Measurements from ENCODE around the gene ZWINT.

ZWINT gene, protein sequence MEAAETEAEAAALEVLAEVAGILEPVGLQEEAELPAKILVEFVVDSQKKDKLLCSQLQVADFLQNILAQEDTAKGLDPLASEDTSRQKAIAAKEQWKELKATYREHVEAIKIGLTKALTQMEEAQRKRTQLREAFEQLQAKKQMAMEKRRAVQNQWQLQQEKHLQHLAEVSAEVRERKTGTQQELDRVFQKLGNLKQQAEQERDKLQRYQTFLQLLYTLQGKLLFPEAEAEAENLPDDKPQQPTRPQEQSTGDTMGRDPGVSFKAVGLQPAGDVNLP

DNA sequence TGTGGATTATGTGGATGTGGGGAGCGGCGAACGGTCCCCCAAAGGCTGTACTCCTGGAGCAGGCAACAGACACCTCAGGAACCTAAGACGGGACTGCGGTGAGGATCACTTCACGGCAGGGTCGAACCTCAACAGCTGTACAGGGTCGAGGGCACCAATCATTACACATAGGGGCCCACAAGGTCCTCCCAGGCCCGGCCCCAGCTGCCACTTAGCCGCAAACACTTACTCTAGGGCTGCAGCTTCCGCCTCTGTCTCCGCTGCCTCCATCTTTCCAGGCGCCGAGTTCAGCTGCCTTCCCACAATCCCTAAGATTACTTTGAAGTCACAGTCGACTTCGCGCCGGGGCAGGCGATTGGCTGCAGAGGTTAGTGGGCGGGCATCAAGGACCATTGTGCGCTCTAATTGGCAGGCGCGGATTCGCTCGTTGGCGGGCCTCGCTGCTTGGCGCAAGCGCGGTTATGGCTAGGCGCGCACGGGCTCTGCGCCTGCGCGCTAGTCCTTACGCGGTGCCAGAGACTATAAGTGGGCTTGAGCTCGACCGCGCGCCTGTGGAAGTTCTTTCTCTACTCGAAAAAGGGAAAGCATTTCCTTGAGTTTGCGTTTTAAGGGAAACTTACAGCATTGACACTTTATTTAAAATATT, at the start of gene ZWINT:
TSS of gene ZWINT (minus strand) at position 293 of the 646 bp plus-strand sequence. CDS start at position 270, 23 bp downstream.
- Histone ChIP-seq H3K9me3 (ENCODE audit: control insufficient read depth in 5 of 5, low read length in 5 of 5) (no peaks in the 10 kb centered on the region), H3K27ac (ENCODE audit: low read depth, low read length) (no peak within 1 kb of the TSS), H3K36me3 (ENCODE audit: control insufficient read depth in 5 of 5, insufficient read depth in 5 of 5, low read length in 5 of 5) (peaks cover 0 to 8% (median 2%) of the 10 kb centered on the region in 5 donors), H3K9ac (ENCODE audit: low read length in 5 of 5) (peak within 1 kb of the TSS; percentile 40 to 87 (median 72)), H3K27me3 (ENCODE audit: control insufficient read depth in 5 of 5, insufficient read depth in 4 of 5, low read length in 5 of 5) (no peaks in the 10 kb centered on the region), H3K4me1 (ENCODE audit: control insufficient read depth in 5 of 5, insufficient read depth in 5 of 5, low read length in 5 of 5) (peaks cover 0 to 15% (median 13%) of the 10 kb centered on the region in 5 donors), H3K4me3 (ENCODE audit: low read depth in 1 of 5, low read length in 5 of 5) (peak within 1 kb of the TSS; percentile 78 to 92 (median 88))

DNA sequence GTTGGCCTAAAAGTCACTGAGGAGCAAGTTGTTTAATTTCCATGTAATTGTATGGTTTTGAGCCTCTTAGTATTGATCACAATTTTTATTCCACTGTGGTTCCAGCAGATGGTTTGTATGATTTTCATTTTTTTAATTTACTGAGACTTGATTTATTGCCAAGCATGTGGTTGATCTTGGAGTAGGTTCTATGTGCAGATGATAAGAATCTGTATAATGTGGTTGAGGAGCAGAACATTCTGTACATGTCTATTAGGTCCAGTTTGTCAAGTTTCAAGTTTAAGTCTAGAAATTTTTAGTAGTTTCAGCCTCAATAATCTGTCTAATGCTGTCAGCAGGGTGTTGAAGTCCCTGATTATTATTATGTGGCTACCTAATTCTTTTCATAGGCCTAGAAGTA, 22.7 kb upstream of the ZWINT start:
- H3K27ac ChIP-seq (ENCODE audit: low read depth, low read length) = no peak overlapping the region
- no peak overlapping the region for H3K4me3 ChIP-seq (ENCODE audit: low read depth in 1 of 5, low read length in 5 of 5)
- no peaks in the 10 kb centered on the region for H3K36me3 ChIP-seq (ENCODE audit: control insufficient read depth in 5 of 5, insufficient read depth in 5 of 5, low read length in 5 of 5)
- H3K27me3 ChIP-seq (ENCODE audit: control insufficient read depth in 5 of 5, insufficient read depth in 4 of 5, low read length in 5 of 5) = no peaks in the 10 kb centered on the region
- no peaks in the 10 kb centered on the region for H3K9me3 ChIP-seq (ENCODE audit: control insufficient read depth in 5 of 5, low read length in 5 of 5)
- H3K9ac ChIP-seq (ENCODE audit: low read length in 5 of 5) = no peak overlapping the region
- no peaks in the 10 kb centered on the region for H3K4me1 ChIP-seq (ENCODE audit: control insufficient read depth in 5 of 5, insufficient read depth in 5 of 5, low read length in 5 of 5)

DNA sequence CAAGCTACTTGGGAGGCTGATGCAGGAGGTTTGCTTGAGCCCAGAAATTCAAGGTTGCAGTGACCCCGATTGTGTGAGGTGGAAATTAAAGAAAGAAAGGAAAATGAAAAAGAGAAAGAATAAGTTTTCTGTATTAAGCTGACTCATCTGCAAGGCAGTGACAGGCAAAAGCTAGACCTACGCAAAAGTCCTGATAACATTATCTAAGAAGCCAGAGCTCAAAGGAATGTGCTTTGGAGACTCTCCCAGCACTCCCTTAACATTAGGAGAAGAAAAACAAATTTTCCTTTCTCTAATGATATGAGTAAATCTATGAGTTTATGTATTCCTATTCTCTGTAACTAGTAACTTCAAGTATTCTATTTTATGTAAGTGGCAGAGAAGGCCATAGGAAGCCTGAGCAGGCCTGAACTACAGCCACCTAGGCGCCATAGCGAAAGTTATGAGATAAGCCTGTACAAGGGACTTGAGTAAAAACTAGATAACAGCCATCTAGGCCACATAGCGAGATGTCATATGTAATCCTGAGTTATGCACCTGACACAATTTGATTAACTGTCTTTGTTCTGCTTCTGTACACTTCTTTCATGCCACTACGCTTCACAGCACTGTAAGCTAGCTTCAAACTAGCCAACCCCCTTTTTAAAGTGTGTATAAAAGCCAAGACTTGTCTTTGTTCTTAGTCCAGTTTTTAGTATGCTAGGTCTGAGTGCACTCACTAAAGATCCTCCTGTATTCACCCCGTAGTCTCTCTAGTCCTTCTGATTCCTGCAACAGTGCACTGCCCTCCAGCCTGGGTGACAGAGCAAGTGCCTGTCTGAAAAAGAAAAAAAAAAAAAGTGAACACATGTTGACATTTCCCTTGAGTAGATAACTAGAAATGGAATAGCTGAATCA, 9.4 kb upstream of the ZWINT start:
- H3K4me1 ChIP-seq (ENCODE audit: control insufficient read depth in 5 of 5, insufficient read depth in 5 of 5, low read length in 5 of 5) = no peaks in the 10 kb centered on the region
- H3K9ac ChIP-seq (ENCODE audit: low read length in 5 of 5) = no peak overlapping the region
- H3K27me3 ChIP-seq (ENCODE audit: control insufficient read depth in 5 of 5, insufficient read depth in 4 of 5, low read length in 5 of 5) = no peaks in the 10 kb centered on the region
- H3K9me3 ChIP-seq (ENCODE audit: control insufficient read depth in 5 of 5, low read length in 5 of 5) = peaks cover 8 to 24% (median 19%) of the 10 kb centered on the region in 5 donors
- H3K4me3 ChIP-seq (ENCODE audit: low read depth in 1 of 5, low read length in 5 of 5) = peak overlapping the region in 1 of 5 donors; percentile 8
- H3K36me3 ChIP-seq (ENCODE audit: control insufficient read depth in 5 of 5, insufficient read depth in 5 of 5, low read length in 5 of 5) = no peaks in the 10 kb centered on the region
- H3K27ac ChIP-seq (ENCODE audit: low read depth, low read length) = no peak overlapping the region

DNA sequence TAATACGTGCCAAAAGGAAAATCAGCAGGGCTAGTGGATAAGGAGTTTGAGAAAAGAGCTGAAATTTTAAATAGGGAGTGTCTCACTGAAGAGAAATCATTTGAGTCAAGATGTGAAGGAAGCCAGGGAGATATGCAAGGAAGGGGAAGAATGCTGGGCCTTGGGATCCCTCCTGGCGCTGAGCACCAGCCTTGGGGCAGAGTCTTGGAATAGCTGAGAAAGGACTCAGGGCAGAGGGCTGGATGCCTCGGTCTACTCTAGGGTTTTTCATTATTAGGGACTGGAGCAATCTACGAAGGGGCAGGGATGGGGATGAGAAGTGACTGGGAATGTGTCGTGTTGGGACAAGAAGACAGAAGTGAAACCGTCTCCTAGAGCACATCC, 484 bp downstream of the ZWINT start:
- Histone ChIP-seq H3K9me3 (ENCODE audit: control insufficient read depth in 5 of 5, low read length in 5 of 5) (no peaks in the 10 kb centered on the region), H3K27ac (ENCODE audit: low read depth, low read length) (no peak overlapping the region), H3K4me1 (ENCODE audit: control insufficient read depth in 5 of 5, insufficient read depth in 5 of 5, low read length in 5 of 5) (peaks cover 0 to 15% (median 13%) of the 10 kb centered on the region in 5 donors), H3K36me3 (ENCODE audit: control insufficient read depth in 5 of 5, insufficient read depth in 5 of 5, low read length in 5 of 5) (peaks cover 0 to 8% (median 2%) of the 10 kb centered on the region in 5 donors), H3K27me3 (ENCODE audit: control insufficient read depth in 5 of 5, insufficient read depth in 4 of 5, low read length in 5 of 5) (no peaks in the 10 kb centered on the region), H3K4me3 (ENCODE audit: low read depth in 1 of 5, low read length in 5 of 5) (peak overlapping the region; percentile 78 to 92 (median 88)), H3K9ac (ENCODE audit: low read length in 5 of 5) (peak overlapping the region in 4 of 5 donors; percentile 56 to 82 (median 63))

DNA sequence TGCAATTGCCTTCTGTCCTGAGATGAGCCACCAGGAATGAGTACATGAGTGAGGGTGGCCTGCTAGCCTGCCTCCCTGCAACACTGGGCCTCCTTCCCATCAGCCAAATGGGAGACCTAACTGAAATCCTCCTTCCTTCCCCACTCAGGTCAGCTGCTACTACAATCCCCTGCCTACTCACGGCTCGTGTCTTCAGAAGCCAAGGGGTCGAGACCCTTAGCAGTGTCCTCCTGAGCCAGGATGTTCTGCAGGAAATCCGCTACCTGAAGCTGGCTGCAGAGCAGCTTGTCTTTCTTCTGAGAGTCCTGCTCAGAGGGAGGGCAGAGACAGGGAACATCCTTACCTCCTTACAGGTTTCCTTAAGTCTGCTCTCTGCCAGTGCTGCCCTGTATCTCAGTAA, 1.2 kb downstream of the ZWINT start:
- Histone ChIP-seq H3K27ac (ENCODE audit: low read depth, low read length) (no peak overlapping the region), H3K4me1 (ENCODE audit: control insufficient read depth in 5 of 5, insufficient read depth in 5 of 5, low read length in 5 of 5) (peaks cover 0 to 15% (median 13%) of the 10 kb centered on the region in 5 donors), H3K4me3 (ENCODE audit: low read depth in 1 of 5, low read length in 5 of 5) (no peak overlapping the region)

DNA sequence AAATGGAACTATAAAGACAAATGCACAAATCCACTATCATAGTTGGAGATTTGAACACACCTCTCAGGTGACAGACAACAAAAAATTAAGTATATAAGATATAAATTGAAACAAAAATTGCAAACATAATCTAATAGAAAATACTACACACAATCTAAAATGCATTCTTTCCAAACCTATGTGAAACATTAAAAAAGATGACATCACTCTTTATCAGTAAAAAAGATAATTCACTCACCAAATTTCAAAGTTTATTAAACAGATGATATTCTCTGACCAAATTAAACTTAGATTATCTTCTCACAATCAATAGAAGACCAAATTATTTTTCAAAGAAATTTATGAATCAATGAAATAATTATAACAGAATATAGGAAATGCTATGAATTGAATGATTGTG, 4.0 kb downstream of the ZWINT start:
- H3K36me3 ChIP-seq (ENCODE audit: control insufficient read depth in 5 of 5, insufficient read depth in 5 of 5, low read length in 5 of 5) = peaks cover 0 to 8% (median 2%) of the 10 kb centered on the region in 5 donors
- H3K4me3 ChIP-seq (ENCODE audit: low read depth in 1 of 5, low read length in 5 of 5) = no peak overlapping the region
- peaks cover 0 to 15% (median 12%) of the 10 kb centered on the region in 5 donors for H3K4me1 ChIP-seq (ENCODE audit: control insufficient read depth in 5 of 5, insufficient read depth in 5 of 5, low read length in 5 of 5)
- no peaks in the 10 kb centered on the region for H3K9me3 ChIP-seq (ENCODE audit: control insufficient read depth in 5 of 5, low read length in 5 of 5)
- no peak overlapping the region for H3K27ac ChIP-seq (ENCODE audit: low read depth, low read length)
- no peak overlapping the region for H3K9ac ChIP-seq (ENCODE audit: low read length in 5 of 5)
- no peaks in the 10 kb centered on the region for H3K27me3 ChIP-seq (ENCODE audit: control insufficient read depth in 5 of 5, insufficient read depth in 4 of 5, low read length in 5 of 5)

More for the DNA sequence above, 1.2 kb downstream of the ZWINT start:
- Histone ChIP-seq H3K9me3 (ENCODE audit: control insufficient read depth in 5 of 5, low read length in 5 of 5) (no peaks in the 10 kb centered on the region), H3K9ac (ENCODE audit: low read length in 5 of 5) (no peak overlapping the region), H3K36me3 (ENCODE audit: control insufficient read depth in 5 of 5, insufficient read depth in 5 of 5, low read length in 5 of 5) (peaks cover 0 to 8% (median 2%) of the 10 kb centered on the region in 5 donors), H3K27me3 (ENCODE audit: control insufficient read depth in 5 of 5, insufficient read depth in 4 of 5, low read length in 5 of 5) (no peaks in the 10 kb centered on the region)

DNA sequence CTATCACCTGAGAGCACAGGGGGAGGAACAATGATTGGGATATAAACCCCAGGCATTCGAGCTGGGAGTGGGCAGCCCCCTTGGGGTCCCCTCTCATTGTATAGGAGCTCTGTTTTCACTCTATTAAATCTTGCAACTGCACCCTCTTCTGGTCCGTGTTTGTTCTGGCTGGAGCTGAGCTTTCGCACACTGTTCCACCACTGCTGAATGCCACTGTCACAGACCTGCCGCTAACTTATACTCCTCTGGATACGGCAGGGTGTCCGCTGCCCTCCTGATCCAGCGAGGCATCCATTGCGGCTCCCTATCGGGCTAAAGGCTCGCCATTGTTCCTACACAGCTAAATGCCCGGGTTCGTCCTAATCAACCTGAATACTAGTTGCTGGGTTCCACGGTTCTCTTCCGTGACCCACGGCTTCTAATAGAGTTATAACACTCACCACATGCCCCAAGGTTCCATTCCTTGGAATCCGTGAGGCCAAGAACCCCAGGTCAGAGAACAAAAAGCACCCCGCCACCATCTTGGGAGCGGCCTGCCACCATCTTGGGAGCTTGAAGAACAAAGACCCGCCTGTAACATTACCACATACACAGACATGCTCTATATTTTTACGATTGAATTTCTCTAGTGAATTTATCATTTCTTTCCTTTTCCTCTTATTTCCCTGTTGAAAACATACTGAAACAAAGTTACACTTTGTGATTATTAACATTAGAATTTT, 9.0 kb downstream of the ZWINT start:
- Histone ChIP-seq H3K4me3 (ENCODE audit: low read depth in 1 of 5, low read length in 5 of 5) (no peak overlapping the region), H3K27ac (ENCODE audit: low read depth, low read length) (no peak overlapping the region), H3K9me3 (ENCODE audit: control insufficient read depth in 5 of 5, low read length in 5 of 5) (no peaks in the 10 kb centered on the region), H3K4me1 (ENCODE audit: control insufficient read depth in 5 of 5, insufficient read depth in 5 of 5, low read length in 5 of 5) (no peaks in the 10 kb centered on the region), H3K9ac (ENCODE audit: low read length in 5 of 5) (no peak overlapping the region), H3K27me3 (ENCODE audit: control insufficient read depth in 5 of 5, insufficient read depth in 4 of 5, low read length in 5 of 5) (no peaks in the 10 kb centered on the region), H3K36me3 (ENCODE audit: control insufficient read depth in 5 of 5, insufficient read depth in 5 of 5, low read length in 5 of 5) (no peaks in the 10 kb centered on the region)

DNA sequence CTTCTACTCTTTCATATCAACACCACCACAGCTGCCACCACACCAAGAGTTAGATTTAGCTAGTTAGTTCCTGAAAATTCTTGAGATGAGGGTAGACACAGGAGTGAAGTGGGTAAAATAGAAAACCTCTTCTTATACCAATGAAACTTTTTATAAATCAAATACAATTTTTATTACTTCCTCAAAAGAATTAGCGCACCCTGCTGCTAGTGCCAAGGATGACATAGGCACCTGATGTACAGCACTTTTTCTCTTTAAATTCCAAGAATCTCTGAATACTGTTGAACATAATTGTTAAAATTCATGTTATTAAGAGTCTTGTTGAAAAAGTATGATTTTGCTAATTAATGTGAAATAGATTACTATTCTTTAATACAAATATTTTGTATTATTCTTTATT, 11.4 kb downstream of the ZWINT start:
- Histone ChIP-seq H3K4me3 (ENCODE audit: low read depth in 1 of 5, low read length in 5 of 5) (no peak overlapping the region), H3K4me1 (ENCODE audit: control insufficient read depth in 5 of 5, insufficient read depth in 5 of 5, low read length in 5 of 5) (no peaks in the 10 kb centered on the region), H3K36me3 (ENCODE audit: control insufficient read depth in 5 of 5, insufficient read depth in 5 of 5, low read length in 5 of 5) (no peaks in the 10 kb centered on the region)

DNA sequence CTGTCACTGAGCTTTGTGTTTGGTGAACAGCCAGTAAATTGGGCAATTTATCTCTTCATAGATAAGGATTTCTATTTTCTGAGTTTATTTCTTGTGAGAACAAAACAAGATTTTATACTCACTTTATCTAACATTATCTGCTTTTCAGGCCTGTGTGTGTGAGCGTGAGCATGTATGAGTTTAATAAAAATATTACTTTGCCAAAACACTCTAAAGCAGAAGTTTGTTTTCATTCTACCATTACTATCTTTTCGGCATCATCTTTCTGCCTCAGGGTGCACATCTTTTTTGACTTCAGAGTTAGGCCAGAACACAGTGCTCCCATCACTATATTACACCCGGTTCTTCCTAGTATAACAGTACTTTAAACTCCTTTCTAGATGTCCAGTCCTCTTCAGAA, 13.0 kb downstream of the ZWINT start:
- Histone ChIP-seq H3K4me3 (ENCODE audit: low read depth in 1 of 5, low read length in 5 of 5) (no peak overlapping the region), H3K27ac (ENCODE audit: low read depth, low read length) (no peak overlapping the region), H3K9ac (ENCODE audit: low read length in 5 of 5) (no peak overlapping the region), H3K36me3 (ENCODE audit: control insufficient read depth in 5 of 5, insufficient read depth in 5 of 5, low read length in 5 of 5) (no peaks in the 10 kb centered on the region), H3K27me3 (ENCODE audit: control insufficient read depth in 5 of 5, insufficient read depth in 4 of 5, low read length in 5 of 5) (no peaks in the 10 kb centered on the region), H3K9me3 (ENCODE audit: control insufficient read depth in 5 of 5, low read length in 5 of 5) (no peaks in the 10 kb centered on the region), H3K4me1 (ENCODE audit: control insufficient read depth in 5 of 5, insufficient read depth in 5 of 5, low read length in 5 of 5) (no peaks in the 10 kb centered on the region)

More for the DNA sequence above, 11.4 kb downstream of the ZWINT start:
- Histone ChIP-seq H3K9ac (ENCODE audit: low read length in 5 of 5) (no peak overlapping the region), H3K27ac (ENCODE audit: low read depth, low read length) (no peak overlapping the region), H3K9me3 (ENCODE audit: control insufficient read depth in 5 of 5, low read length in 5 of 5) (no peaks in the 10 kb centered on the region), H3K27me3 (ENCODE audit: control insufficient read depth in 5 of 5, insufficient read depth in 4 of 5, low read length in 5 of 5) (no peaks in the 10 kb centered on the region)

Measured in subcutaneous abdominal adipose tissue (tissue), 5 donors.